Measurements from ENCODE around the gene SMIM38.

DNA sequence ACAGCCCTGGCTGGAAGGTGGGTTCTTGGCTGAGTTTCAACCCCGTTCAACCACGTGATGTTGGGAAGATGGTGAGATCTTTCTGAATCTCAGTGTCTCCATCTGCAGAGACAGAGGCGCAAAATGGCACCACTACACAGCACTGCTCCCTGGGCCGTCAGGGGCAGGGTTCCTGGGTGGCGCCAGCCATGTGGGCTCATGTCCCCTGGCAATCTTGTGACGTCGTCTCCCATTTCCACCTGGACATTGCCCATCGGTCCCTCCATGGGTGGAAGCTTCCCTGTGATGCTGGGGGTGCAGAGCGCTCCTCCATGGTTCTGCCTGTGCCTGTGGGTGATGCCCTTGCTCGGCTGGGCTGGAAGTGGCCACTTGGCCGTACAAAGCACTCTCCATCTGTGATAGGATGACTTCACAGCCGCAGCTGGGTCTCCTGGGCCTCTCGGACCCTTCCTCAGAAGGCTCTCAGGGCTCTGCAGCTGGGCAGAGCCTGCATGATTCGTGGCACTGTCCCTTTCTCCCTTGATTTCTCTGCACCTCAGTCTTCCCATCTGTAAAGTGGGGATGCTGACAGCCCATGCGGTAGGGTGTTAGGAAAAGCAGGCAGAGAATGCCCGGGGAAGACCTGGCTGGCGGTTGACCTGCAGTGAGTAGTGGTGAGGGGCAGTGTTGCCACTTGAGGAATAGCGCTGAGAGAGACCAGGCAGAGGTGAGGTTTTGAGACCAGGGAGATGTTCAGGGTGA is 35.2 kb downstream of the SMIM38 start:
- TF ChIP-seq, protein P1, sequence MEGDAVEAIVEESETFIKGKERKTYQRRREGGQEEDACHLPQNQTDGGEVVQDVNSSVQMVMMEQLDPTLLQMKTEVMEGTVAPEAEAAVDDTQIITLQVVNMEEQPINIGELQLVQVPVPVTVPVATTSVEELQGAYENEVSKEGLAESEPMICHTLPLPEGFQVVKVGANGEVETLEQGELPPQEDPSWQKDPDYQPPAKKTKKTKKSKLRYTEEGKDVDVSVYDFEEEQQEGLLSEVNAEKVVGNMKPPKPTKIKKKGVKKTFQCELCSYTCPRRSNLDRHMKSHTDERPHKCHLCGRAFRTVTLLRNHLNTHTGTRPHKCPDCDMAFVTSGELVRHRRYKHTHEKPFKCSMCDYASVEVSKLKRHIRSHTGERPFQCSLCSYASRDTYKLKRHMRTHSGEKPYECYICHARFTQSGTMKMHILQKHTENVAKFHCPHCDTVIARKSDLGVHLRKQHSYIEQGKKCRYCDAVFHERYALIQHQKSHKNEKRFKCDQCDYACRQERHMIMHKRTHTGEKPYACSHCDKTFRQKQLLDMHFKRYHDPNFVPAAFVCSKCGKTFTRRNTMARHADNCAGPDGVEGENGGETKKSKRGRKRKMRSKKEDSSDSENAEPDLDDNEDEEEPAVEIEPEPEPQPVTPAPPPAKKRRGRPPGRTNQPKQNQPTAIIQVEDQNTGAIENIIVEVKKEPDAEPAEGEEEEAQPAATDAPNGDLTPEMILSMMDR (conservative IDR thresholded peaks at IDR 0.05; ENCODE audit: low read depth, low read length) = no peak
- TF ChIP-seq POLR2A (IDR thresholded peaks at IDR 0.05; ENCODE audit: low read depth, low read length) (no peak), USF2 (IDR thresholded peaks at IDR 0.05; ENCODE audit: low read depth, low read length) (no peak)

Data from IMR-90 (cell line).